HG02610 (cell line): ENCODE measurements around the gene PLA2R1.

ENCODE experiments used
- ATAC-seq: cut with Tn5 transposase; IDR thresholded peaks from one replicate; pipeline ENCODE4 v1.9.1; 2021; ENCODE audit warnings: mild to moderate bottlenecking, moderate library complexity; ENCODE audit not compliant: unreplicated experiment

The PLA2R1 gene

GRCh38 chr2:160033732-160034392 lies 28.6 kb downstream of the PLA2R1 start:
- no peak for ATAC-seq

DNA sequence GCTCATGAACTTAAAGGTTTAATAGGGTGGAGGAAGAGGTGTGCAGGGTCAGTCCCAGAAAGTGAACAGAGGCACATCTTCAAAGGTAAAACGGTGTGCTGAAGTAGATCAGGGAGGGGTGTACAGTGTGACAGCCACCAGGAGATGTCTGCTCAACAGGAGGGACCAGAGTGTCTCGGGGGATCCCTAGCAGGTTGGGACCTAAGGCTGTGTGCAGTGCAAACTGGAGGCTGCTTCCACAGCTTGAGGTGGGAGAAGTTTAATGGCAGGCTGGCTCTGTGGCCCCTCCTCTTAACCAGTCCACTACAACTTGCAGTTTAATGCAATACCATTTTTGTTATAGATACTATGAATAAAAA lies 33.2 kb downstream of the PLA2R1 start:
- no peak for ATAC-seq

DNA sequence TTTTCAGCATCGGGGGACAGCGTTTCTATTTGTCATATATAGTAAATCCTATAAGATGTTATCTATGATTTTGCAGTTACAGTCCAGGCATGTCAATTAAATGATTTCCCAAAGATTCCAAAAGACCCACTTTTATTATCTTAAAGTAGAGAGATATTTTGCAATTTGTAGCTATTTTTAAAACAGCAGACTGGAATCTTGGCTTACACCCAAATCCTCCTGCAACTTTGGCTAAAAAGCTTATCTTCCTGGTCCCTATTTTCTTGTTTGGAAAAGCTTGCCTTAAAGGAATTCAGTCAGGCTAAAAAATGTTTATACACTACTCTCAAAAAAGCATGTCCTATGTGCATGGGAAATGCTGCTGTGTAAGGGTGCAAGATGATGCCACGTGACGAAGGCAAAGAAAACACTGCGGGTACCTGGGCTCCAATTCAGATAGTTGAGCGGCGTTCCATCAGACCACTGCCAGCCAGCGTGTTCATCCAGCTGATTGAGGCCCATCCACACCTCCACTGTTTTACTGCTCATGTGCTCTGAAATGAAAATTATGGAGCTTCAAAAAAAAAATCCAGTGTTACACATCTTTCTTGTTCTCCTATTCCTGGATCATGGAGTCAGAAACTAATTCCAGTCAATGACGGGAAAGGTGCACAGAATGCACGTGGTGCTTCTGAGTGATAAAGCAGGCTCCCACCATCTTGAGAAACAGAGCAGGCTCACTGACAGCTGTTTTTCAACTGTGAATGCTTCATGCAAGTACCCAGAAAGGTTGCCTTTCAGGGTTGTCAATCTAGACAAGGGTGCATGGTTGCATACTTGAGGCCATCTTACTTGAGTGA lies 33.8 kb downstream of the PLA2R1 start:
- no peak for ATAC-seq

- ATAC-seq: no peak
Measured at GRCh38 chr2:160022162-160022561, 40.3 kb downstream of the PLA2R1 start.

DNA sequence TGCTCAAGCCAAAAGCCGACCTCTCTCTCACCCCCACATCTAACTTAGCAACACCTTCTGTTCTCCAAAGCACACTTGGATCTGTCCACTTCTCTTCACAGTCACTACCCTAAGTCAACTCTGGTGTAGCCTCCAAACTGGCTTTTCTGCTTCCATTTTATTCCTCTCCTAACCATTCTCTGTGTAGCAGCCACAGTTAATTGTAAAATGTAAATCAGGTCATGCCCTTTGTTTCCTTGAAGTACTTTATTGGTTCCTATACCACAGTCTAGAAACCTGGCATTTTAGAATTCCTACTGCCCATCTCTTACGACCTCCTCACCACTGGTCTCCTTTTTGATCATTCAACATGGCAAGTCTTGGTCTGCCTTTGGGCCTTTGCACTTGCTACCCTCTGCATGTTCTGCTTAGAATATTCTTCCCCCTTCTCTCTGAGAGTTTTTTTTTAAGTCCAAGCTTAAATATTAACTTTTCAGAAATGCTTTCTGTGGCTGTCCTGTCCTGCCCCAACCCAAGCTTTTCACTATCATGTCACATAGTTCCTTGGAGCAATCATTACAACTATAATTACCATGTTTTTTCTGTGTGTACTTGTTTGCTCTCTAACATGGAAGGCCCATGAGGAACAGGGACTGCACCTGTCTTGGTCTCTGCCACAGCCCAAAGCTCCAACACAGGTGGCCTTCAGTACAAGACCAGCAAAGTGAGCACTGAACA lies 42.9 kb downstream of the PLA2R1 start:
- no peak for ATAC-seq

DNA sequence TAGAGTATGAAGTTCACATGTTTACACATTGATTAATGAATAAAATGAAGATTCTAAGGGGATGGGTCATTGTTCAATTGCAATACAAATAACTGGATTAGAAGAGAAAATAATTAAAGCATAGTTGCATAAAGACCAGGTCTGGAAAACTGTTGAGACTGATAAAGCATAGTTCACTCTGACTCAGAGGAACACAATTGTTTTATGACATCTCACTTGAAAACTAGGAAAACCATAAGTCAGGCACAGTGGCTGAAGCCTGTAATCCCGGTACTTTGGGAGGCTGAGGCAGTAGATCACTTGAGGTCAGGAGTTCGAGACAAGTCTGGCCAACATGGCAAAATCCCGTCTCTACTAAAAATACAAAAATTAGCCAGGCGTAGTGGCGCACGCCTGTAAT lies 46.7 kb downstream of the PLA2R1 start:
- ATAC-seq: no peak

DNA sequence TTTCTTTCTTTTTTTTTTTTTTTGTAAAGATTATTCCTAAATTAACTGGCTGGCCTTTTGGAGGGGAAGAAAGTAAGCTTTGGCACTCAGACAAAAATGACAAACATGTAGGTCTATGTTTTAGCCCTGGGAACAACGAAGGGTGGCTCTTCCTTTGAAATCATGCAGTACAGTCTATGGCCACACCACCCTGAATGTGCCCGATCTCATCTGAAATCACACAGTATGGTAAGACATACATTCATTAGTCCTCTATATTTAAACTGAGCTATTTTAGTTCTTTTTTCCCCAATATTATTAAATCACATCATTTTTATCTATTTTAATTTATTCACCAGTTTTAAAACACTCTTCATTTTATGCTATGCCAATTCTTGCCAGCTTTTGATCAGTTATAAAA lies 48.2 kb downstream of the PLA2R1 start:
- no peak for ATAC-seq

- no peak for ATAC-seq
Measured at GRCh38 chr2:160010361-160011145, 51.9 kb downstream of the PLA2R1 start.

DNA sequence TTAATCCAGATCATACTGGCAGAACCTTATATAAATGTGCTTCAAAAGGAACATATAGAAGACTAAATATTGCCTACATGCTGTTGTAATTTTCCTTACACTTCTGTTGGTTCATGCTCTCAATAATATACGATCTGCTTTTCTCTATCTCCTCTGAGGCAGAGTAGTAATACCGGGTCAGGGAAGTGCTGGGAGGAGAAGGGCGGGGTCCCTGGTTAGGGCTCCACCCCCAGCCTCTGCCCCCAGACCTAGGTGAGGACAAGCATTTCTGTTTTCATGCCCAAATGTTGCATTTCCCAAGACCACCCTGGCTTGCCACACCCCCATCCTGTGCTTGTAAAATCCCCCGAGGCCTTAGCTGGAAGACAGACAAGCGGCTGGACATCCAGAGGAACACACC lies 55.3 kb downstream of the PLA2R1 start:
- ATAC-seq: no peak

- ATAC-seq: no peak
Measured at GRCh38 chr2:160006475-160006874, 55.9 kb downstream of the PLA2R1 start.

DNA sequence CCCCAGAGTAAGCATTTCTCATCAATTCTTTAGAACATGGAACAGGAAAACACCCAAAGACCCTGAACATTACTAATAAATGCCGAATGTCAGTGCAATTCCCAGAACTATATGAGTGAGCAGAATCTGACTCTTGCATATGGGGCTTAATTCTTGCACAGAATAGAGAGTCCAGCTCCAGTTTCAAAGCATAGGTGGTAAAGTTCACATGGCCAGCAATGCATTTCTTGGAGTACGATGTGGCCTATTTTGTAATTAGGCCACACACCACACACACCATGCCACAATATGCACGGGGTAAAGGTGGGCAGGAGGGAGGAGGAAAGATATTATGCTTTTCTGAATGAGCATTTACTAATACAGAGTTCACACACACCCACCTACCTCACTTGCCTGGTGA lies 56.5 kb downstream of the PLA2R1 start:
- ATAC-seq: no peak

- no peak for ATAC-seq
Measured at GRCh38 chr2:160005476-160005875, 56.9 kb downstream of the PLA2R1 start.

DNA sequence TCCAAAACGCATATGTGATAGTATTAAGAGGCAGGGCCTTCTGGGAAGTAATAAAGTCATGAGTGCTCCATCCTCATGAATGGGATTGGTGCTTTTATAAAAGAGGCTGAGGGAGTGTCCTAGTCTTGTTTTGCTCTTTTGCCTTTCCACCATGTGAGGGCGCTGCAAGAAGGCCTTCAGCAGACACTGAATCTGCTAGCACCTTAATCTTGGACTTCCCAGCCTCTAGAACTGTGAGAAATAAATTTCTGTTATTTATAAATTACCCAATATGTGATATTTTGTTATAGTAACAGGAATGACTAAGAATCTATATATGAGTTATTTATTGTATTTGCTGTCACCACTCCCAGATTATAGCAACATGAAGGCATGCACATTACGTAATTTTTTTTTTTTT lies 63.5 kb downstream of the PLA2R1 start:
- no peak for ATAC-seq

DNA sequence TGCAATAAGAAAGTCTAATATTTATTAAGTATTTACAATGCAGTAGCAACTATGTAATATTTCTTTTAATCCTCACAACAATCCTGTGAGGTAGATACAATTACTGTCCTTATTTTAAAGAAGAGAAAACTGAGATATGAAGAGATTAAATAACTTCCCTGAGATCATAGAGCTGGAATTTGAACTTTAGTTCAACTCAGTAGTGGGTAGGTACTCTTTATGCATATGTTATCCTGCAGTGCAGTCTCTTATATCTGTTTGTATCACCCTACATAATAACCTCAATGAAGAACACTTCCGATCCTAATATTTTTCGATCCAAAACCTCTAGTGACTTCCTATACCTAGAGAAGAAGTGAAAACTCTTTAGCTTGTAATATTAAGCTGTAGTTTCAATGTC lies 64.2 kb downstream of the PLA2R1 start:
- ATAC-seq: no peak

DNA sequence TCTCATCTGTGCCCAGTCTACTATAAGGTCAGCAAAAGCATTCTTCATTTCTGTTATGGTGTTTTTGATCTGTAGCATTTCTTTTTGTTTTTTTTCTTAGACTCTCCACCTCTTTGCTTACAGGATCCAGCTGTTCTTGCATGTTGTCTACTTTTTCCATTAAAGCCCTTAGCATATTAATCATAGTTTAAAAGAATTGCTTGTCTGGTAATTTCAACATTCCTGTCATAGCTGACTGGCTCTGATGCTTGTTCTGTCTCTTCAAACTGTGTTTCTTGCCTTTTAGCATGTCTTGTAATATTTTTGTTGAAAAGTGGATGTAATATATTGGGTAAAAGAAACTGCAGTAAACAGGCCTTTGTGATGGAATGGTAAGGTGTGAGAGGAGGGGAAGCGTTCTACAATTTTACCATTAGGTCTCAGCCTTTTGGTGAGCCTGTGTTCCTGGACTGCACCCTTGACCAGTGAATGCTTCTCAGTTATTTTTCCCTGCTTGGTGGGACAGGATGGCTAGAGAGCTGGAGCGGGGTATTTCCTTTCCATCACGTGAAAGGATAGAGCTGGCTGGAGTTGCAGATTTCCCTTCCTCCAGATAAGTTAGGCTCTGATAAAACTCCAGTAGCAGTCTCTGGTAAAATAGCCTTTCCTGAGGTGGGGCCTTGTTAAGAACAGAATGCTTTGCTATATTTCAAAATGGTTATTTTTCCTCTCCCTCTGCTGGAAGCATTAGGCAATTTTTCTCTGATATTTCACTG lies 65.4 kb downstream of the PLA2R1 start:
- ATAC-seq: no peak

DNA sequence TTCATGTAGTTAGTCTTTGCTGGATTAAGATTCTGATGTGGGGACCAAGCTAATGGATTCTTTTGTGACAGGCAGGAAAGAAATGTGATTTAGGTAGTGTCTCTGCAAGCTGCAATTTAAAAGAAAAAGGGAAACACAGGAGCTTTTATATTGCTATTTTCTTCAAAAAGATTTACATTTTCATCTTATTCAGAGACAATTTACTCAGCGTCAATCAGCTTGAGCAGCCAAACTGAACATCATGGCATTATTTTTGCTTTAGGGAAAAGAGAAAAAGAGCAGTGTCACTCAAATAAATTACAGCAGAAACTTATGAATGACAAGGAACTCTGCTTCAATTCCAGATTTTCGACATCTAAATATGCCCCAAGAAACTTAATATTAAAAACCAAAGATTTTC lies 67.4 kb downstream of the PLA2R1 start:
- ATAC-seq: no peak

GRCh38 chr2:159989249-159989648 lies 73.2 kb downstream of the PLA2R1 start:
- no peak for ATAC-seq

DNA sequence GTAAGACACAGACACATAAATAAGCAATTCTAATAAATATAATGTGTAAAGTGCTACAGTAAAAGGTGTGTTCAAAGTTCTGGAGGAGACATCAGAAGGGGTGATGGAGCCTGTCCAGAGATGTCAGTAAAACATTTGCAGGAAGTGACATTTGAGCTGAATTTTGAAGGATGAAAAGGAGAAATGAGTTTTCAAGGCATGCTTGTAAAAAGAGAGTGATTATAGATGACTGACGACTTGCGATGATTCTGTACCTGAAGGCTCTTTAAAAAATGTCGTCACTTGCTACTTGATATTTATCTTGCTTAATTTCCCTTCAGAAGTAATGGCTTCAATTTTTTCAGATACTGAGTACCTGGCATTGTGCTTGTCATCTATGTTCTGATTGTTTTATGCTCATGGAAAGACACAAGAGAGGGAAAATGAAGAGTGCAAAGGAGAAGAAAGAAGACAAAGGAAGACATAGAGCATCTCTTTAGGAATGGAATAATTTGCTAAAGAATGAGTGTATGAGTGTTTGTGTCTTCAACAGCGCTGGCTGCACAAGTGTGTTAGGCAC lies 73.9 kb downstream of the PLA2R1 start:
- no peak for ATAC-seq

DNA sequence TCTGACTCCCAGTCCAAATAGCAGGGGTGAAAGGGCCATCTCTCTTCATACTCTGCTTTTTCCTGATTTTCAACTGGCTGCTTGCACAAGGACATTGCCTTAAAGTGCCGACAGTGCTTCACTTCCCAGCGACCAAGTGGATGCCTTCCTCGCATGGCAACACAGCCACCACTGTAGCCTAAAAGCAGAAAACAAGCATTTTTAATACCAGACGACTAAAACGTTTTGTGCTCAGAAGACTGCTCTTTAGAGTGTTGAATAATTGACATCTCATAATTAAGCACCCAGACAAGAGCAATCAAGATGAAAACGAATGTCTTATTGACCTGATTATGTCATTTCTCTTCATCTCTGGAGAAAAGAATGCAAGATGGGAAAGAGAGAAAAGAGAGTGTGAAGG lies 75.2 kb downstream of the PLA2R1 start:
- ATAC-seq: no peak

GRCh38 chr2:159985656-159986055 lies 76.8 kb downstream of the PLA2R1 start:
- no peak for ATAC-seq
